ENCODE results near the gene COL4A5. TPM values are rescaled to one million over a fixed set of nuclear protein-coding genes. Genes with fewer than 3 reads are reported as not detected.

Gene COL4A5
- total RNA-seq, 1 donor from 2014 or later, result 547 TPM

DNA sequence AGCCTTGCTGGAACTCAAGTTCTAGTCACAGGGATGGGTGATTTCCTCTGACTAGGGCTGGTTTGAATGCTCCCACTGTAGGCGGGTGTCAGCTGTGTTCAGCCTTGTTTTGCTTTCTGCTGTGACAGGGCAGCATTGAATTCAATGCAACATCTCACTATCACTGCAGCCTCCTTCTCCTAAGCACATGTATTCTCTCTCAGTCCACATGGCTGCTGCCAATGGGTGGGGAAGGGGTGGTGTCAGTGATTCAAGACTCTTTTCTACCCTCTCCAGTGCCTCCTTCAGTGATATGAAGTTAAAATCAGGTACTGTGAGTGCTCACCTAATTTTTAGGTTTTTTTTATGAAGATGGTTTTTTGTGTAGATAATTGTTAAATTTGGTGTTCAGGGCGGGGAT is 46.3 kb downstream of the COL4A5 start:
- H3K4me3 Mint-ChIP-seq (ENCODE audit: unreplicated experiment), result no peak overlapping the region
- DNase-seq (ENCODE audit: extremely low spot score, unreplicated experiment), result no peak
- H3K9me3 Mint-ChIP-seq (ENCODE audit: unreplicated experiment), result peaks cover 10% of the 10 kb centered on the region
- no peak for TF ChIP-seq CTCF (IDR thresholded peaks at IDR 0.05)
- H3K4me1 Mint-ChIP-seq (ENCODE audit: unreplicated experiment), result peaks cover 42% of the 10 kb centered on the region
- peak overlapping the region; percentile 77 for H3K27ac Mint-ChIP-seq (ENCODE audit: unreplicated experiment)
- H3K27me3 Mint-ChIP-seq (ENCODE audit: unreplicated experiment), result no peaks in the 10 kb centered on the region
- H3K36me3 Mint-ChIP-seq (ENCODE audit: unreplicated experiment), result peaks cover 34% of the 10 kb centered on the region

GRCh38 chrX:108494406-108495090 is 54.9 kb downstream of the COL4A5 start:
- peaks cover 3% of the 10 kb centered on the region for H3K9me3 Mint-ChIP-seq (ENCODE audit: unreplicated experiment)
- H3K4me3 Mint-ChIP-seq (ENCODE audit: unreplicated experiment), result no peak overlapping the region
- H3K27ac Mint-ChIP-seq (ENCODE audit: unreplicated experiment), result peak overlapping the region; percentile 79
- peaks cover 64% of the 10 kb centered on the region for H3K4me1 Mint-ChIP-seq (ENCODE audit: unreplicated experiment)
- no peak for TF ChIP-seq CTCF (IDR thresholded peaks at IDR 0.05)
- no peak for DNase-seq (ENCODE audit: extremely low spot score, unreplicated experiment)
- no peaks in the 10 kb centered on the region for H3K27me3 Mint-ChIP-seq (ENCODE audit: unreplicated experiment)
- peaks cover 8% of the 10 kb centered on the region for H3K36me3 Mint-ChIP-seq (ENCODE audit: unreplicated experiment)

GRCh38 chrX:108511721-108512120 is 72.1 kb downstream of the COL4A5 start:
- H3K27ac Mint-ChIP-seq (ENCODE audit: unreplicated experiment), result peak overlapping the region; percentile 47
- H3K4me1 Mint-ChIP-seq (ENCODE audit: unreplicated experiment), result peaks cover 45% of the 10 kb centered on the region
- H3K36me3 Mint-ChIP-seq (ENCODE audit: unreplicated experiment), result peaks cover 34% of the 10 kb centered on the region
- no peak for TF ChIP-seq CTCF (IDR thresholded peaks at IDR 0.05)
- no peak for DNase-seq (ENCODE audit: extremely low spot score, unreplicated experiment)
- peaks cover 12% of the 10 kb centered on the region for H3K9me3 Mint-ChIP-seq (ENCODE audit: unreplicated experiment)
- H3K27me3 Mint-ChIP-seq (ENCODE audit: unreplicated experiment), result no peaks in the 10 kb centered on the region
- H3K4me3 Mint-ChIP-seq (ENCODE audit: unreplicated experiment), result no peak overlapping the region

- TF ChIP-seq CTCF (IDR thresholded peaks at IDR 0.05), result no peak
- H3K9me3 Mint-ChIP-seq (ENCODE audit: unreplicated experiment), result peaks cover 7% of the 10 kb centered on the region
- H3K27me3 Mint-ChIP-seq (ENCODE audit: unreplicated experiment), result no peaks in the 10 kb centered on the region
- peaks cover 72% of the 10 kb centered on the region for H3K4me1 Mint-ChIP-seq (ENCODE audit: unreplicated experiment)
- H3K36me3 Mint-ChIP-seq (ENCODE audit: unreplicated experiment), result peaks cover 31% of the 10 kb centered on the region
- H3K27ac Mint-ChIP-seq (ENCODE audit: unreplicated experiment), result peak overlapping the region; percentile 89
- DNase-seq (ENCODE audit: extremely low spot score, unreplicated experiment), result no peak
- H3K4me3 Mint-ChIP-seq (ENCODE audit: unreplicated experiment), result peak overlapping the region; percentile 14
These were observed 76.5 kb downstream of the COL4A5 start for GRCh38 chrX:108516184-108516583.

DNA sequence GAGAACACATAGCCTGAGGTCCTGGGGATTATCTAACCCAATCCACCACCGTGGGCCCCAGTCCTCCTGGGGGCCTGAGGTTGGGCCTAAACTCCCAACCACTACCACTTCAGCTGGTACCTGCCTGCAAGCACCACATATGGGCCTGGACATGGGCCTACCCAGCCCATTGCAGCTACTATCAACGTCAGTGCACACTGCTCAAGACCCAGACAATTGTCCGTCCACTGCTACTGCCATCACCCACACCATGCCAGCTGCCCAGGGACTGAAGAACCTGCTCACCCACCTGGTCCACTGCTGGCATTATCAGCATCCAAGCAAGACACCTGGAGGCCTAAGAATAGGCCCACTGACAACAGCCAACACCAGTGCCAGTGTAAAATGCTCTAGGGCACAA is 88.1 kb downstream of the COL4A5 start:
- Mint-ChIP-seq H3K9me3 (ENCODE audit: unreplicated experiment) (peaks cover 49% of the 10 kb centered on the region), H3K36me3 (ENCODE audit: unreplicated experiment) (peaks cover 58% of the 10 kb centered on the region), H3K27ac (ENCODE audit: unreplicated experiment) (no peak overlapping the region), H3K4me1 (ENCODE audit: unreplicated experiment) (peaks cover 7% of the 10 kb centered on the region), H3K4me3 (ENCODE audit: unreplicated experiment) (no peak overlapping the region), H3K27me3 (ENCODE audit: unreplicated experiment) (no peaks in the 10 kb centered on the region)
- TF ChIP-seq CTCF (IDR thresholded peaks at IDR 0.05), result no peak
- DNase-seq (ENCODE audit: extremely low spot score, unreplicated experiment), result no peak
